ENCODE results near the gene PLEKHM3. TPM values are rescaled to one million over a fixed set of nuclear protein-coding genes. Genes with fewer than 3 reads are reported as not detected.

PLEKHM3 gene
- total RNA-seq, 3 donors from 2014 or later = 5.2 to 6.3 (median 5.4) TPM

DNA sequence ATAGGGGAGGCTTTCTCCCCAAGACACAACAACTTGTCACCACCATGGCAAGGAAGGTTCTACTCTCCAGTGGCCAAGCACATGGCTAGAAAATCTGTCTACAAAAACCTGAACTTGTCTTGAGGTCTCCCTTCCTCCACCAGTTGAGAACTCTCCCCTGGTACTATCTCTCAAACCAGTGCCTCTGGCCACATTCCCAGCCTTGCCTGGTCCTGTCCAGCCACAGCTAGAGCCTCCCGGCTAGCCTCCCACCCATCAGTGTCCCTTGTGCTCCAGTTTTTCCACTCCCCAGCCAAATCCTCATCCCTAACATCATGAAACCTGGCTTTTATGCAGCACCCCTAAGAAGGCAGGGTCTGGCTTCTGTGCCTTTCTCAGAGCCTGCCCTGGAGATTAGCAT lies 234.4 kb downstream of the PLEKHM3 start:
- H3K4me3 Mint-ChIP-seq = no peak overlapping the region
- peaks cover 12% of the 10 kb centered on the region for H3K27me3 Mint-ChIP-seq (ENCODE audit: low read depth)
- H3K9me3 Mint-ChIP-seq = no peaks in the 10 kb centered on the region
- H3K36me3 Mint-ChIP-seq (ENCODE audit: insufficient read depth) = no peaks in the 10 kb centered on the region
- no peaks in the 10 kb centered on the region for H3K4me1 Mint-ChIP-seq (ENCODE audit: low read depth)
- ATAC-seq (no peak), DNase-seq (no peak)

- Mint-ChIP-seq H3K4me3 (no peak overlapping the region), H3K36me3 (ENCODE audit: insufficient read depth) (no peaks in the 10 kb centered on the region), H3K4me1 (ENCODE audit: low read depth) (no peaks in the 10 kb centered on the region), H3K27me3 (ENCODE audit: low read depth) (peaks cover 10% of the 10 kb centered on the region), H3K9me3 (no peaks in the 10 kb centered on the region)
- no peak for DNase-seq
- ATAC-seq = no peak
These were observed 237.5 kb downstream of the PLEKHM3 start for GRCh38 chr2:207787800-207788199.

- ATAC-seq = no peak
- H3K27me3 Mint-ChIP-seq (ENCODE audit: low read depth) = peaks cover 6% of the 10 kb centered on the region
These were observed 238.3 kb downstream of the PLEKHM3 start for GRCh38 chr2:207787017-207787416.

DNA sequence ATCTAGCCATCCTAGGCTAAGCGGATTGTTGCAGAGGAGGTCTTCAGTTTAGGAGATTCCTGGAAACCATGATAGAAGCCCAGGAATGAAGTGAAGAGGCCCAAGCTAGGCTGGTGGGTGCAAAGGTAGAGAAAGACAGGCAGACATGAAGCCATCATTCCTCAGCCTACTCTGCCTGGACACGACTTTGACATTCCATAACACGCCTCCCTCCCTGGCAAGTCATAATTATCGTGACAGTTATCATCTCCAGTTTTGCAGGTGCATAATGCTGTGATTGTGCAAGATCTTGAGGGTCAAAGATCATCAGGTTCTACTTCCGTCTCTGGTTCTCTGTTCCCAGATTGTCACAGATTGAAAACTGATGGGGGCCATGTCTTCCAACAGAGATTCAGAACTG lies 240.4 kb downstream of the PLEKHM3 start:
- Mint-ChIP-seq H3K27me3 (ENCODE audit: low read depth) (peaks cover 1% of the 10 kb centered on the region), H3K4me3 (no peak overlapping the region), H3K9me3 (no peaks in the 10 kb centered on the region), H3K36me3 (ENCODE audit: insufficient read depth) (no peaks in the 10 kb centered on the region), H3K4me1 (ENCODE audit: low read depth) (no peaks in the 10 kb centered on the region)
- ATAC-seq = no peak
- no peak for DNase-seq

More at GRCh38 chr2:207787017-207787416, 238.3 kb downstream of the PLEKHM3 start:
- no peak for DNase-seq
- no peaks in the 10 kb centered on the region for H3K4me1 Mint-ChIP-seq (ENCODE audit: low read depth)
- H3K9me3 Mint-ChIP-seq = no peaks in the 10 kb centered on the region
- H3K36me3 Mint-ChIP-seq (ENCODE audit: insufficient read depth) = no peaks in the 10 kb centered on the region
- H3K4me3 Mint-ChIP-seq = no peak overlapping the region

DNA sequence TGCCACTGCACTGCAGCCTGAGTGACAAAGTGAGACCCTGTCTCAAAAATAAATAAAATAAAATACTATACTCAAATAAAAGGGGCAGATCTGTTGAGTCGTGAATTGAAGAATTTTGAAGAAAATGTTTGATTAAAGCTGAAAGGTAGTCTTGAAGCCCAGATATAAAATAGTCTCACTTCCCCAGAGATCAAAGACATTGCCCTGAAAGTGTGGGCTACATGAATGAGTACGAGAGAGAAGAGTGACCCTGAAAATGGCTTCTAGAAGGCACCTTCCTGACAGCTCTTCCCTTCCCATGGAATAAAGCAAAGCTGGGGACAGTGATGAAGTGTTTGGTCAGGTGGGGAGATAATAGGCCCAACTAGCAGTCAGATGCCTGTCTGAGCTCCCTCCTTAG lies 241.8 kb downstream of the PLEKHM3 start:
- Mint-ChIP-seq H3K9me3 (no peaks in the 10 kb centered on the region), H3K27me3 (ENCODE audit: low read depth) (peaks cover 1% of the 10 kb centered on the region), H3K4me1 (ENCODE audit: low read depth) (no peaks in the 10 kb centered on the region), H3K36me3 (ENCODE audit: insufficient read depth) (no peaks in the 10 kb centered on the region), H3K4me3 (no peak overlapping the region)
- DNase-seq (no peak), ATAC-seq (no peak)

DNA sequence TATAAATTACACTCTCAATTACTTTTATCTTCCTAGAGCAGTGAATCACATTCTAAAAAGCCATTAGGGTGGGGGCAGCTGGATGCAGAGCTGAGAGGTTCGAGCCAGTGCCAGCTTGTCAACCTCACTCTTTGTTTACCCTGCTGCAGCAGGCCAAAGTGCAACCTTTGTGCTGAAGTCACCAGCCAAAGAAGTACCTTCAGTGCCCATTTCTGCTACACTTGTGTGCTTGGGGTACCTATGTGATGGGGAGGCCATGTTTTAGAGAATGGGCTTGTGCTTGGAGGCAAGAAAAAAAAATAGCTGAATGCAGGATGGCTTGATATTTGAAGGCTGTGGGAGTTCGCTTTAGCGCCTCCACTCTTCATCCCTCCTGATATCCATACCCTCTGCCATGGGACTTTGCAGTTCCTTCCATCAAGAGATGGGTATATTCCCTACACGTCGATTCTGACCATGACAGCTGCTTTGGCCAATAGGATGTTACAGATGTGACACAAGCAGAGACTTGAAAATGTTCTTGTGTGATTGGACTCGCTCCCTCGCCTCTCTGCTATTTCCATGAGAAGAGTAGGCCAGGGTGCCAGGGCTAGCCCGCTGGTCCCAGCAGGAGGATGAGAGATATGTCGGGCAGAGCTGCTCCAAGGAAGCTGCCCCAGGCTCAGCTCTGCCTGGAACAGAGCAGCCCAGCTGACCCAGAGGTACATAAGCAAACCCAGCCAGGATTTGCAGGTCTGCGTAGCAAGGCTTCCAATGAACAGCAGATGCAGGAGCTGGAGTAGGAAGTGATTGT lies 242.9 kb downstream of the PLEKHM3 start:
- H3K9me3 Mint-ChIP-seq = no peaks in the 10 kb centered on the region

GRCh38 chr2:207779523-207779922 lies 245.8 kb downstream of the PLEKHM3 start:
- H3K36me3 Mint-ChIP-seq (ENCODE audit: insufficient read depth) = no peaks in the 10 kb centered on the region
- H3K27me3 Mint-ChIP-seq (ENCODE audit: low read depth) = peaks cover 6% of the 10 kb centered on the region
- no peak overlapping the region for H3K4me3 Mint-ChIP-seq
- no peaks in the 10 kb centered on the region for H3K4me1 Mint-ChIP-seq (ENCODE audit: low read depth)
- ATAC-seq = no peak
- no peak for DNase-seq
- no peaks in the 10 kb centered on the region for H3K9me3 Mint-ChIP-seq

More for the DNA sequence above, 242.9 kb downstream of the PLEKHM3 start:
- Mint-ChIP-seq H3K36me3 (ENCODE audit: insufficient read depth) (no peaks in the 10 kb centered on the region), H3K27me3 (ENCODE audit: low read depth) (peaks cover 6% of the 10 kb centered on the region), H3K4me3 (no peak overlapping the region), H3K4me1 (ENCODE audit: low read depth) (no peaks in the 10 kb centered on the region)
- ATAC-seq = no peak
- no peak for DNase-seq

GRCh38 chr2:207778298-207778882 lies 246.9 kb downstream of the PLEKHM3 start:
- ATAC-seq = no peak
- H3K27me3 Mint-ChIP-seq (ENCODE audit: low read depth) = peaks cover 6% of the 10 kb centered on the region
- no peaks in the 10 kb centered on the region for H3K4me1 Mint-ChIP-seq (ENCODE audit: low read depth)

DNA sequence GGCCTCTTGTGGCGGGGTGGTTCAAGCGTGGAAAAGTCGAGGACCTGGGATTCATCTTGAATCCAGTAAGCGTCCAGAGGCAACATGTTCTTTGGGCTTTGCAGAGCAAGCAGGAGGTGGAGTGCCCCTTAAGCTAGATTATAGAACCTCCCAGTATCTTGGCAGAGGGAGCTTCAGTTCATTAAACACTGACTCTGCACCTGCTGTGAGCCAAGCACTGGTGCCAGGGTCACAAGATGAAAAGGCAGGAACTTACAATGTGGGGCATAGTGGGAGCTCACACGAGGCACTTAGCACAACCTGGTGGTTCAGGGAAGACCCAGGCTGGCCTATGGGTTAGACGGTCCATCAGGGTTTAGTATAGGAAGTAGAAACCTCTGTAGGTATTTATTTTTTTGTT lies 248.2 kb downstream of the PLEKHM3 start:
- ATAC-seq (no peak), DNase-seq (no peak)
- peaks cover 4% of the 10 kb centered on the region for H3K27me3 Mint-ChIP-seq (ENCODE audit: low read depth)
- no peaks in the 10 kb centered on the region for H3K4me1 Mint-ChIP-seq (ENCODE audit: low read depth)
- no peaks in the 10 kb centered on the region for H3K36me3 Mint-ChIP-seq (ENCODE audit: insufficient read depth)
- no peaks in the 10 kb centered on the region for H3K9me3 Mint-ChIP-seq
- no peak overlapping the region for H3K4me3 Mint-ChIP-seq

More at GRCh38 chr2:207778298-207778882, 246.9 kb downstream of the PLEKHM3 start:
- Mint-ChIP-seq H3K4me3 (no peak overlapping the region), H3K36me3 (ENCODE audit: insufficient read depth) (no peaks in the 10 kb centered on the region), H3K9me3 (no peaks in the 10 kb centered on the region)
- no peak for DNase-seq

GRCh38 chr2:207775473-207775872 lies 249.9 kb downstream of the PLEKHM3 start:
- peaks cover 10% of the 10 kb centered on the region for H3K27me3 Mint-ChIP-seq (ENCODE audit: low read depth)
- peaks cover 5% of the 10 kb centered on the region for H3K4me1 Mint-ChIP-seq (ENCODE audit: low read depth)
- no peaks in the 10 kb centered on the region for H3K9me3 Mint-ChIP-seq
- no peak for DNase-seq
- H3K4me3 Mint-ChIP-seq = no peak overlapping the region
- H3K36me3 Mint-ChIP-seq (ENCODE audit: insufficient read depth) = no peaks in the 10 kb centered on the region
- ATAC-seq = no peak

DNA sequence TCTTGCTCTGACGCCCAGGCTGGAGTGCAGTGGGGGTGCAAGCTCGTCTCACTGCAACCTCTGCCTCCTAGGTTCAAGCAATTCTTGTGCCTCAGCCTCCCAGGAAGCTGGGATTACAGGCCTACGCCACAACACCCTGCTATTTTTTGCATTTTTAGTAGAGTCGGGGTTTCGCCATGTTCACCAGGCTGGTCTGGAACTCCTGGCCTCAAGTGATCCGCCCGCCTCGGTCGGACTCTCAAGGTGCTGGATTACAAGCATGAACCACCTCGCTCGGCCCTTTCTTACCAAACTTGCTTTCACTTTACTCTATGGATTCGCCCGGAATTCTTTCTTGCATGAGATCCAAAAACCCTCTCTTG lies 252.5 kb downstream of the PLEKHM3 start:
- H3K4me3 Mint-ChIP-seq = no peak overlapping the region
- peaks cover 14% of the 10 kb centered on the region for H3K27me3 Mint-ChIP-seq (ENCODE audit: low read depth)
- peaks cover 18% of the 10 kb centered on the region for H3K4me1 Mint-ChIP-seq (ENCODE audit: low read depth)
- ATAC-seq (no peak), DNase-seq (no peak)
- no peaks in the 10 kb centered on the region for H3K9me3 Mint-ChIP-seq
- H3K36me3 Mint-ChIP-seq (ENCODE audit: insufficient read depth) = no peaks in the 10 kb centered on the region

- H3K4me1 Mint-ChIP-seq (ENCODE audit: low read depth) = peaks cover 24% of the 10 kb centered on the region
- H3K4me3 Mint-ChIP-seq = no peak overlapping the region
- no peaks in the 10 kb centered on the region for H3K36me3 Mint-ChIP-seq (ENCODE audit: insufficient read depth)
- H3K27me3 Mint-ChIP-seq (ENCODE audit: low read depth) = peaks cover 20% of the 10 kb centered on the region
- DNase-seq (no peak), ATAC-seq (no peak)
- no peaks in the 10 kb centered on the region for H3K9me3 Mint-ChIP-seq
These were observed 253.1 kb downstream of the PLEKHM3 start for GRCh38 chr2:207772081-207772843.

- DNase-seq (no peak), ATAC-seq (no peak)
- peaks cover 25% of the 10 kb centered on the region for H3K27me3 Mint-ChIP-seq (ENCODE audit: low read depth)
- no peak overlapping the region for H3K4me3 Mint-ChIP-seq
- H3K9me3 Mint-ChIP-seq = no peaks in the 10 kb centered on the region
- H3K36me3 Mint-ChIP-seq (ENCODE audit: insufficient read depth) = no peaks in the 10 kb centered on the region
- peaks cover 28% of the 10 kb centered on the region for H3K4me1 Mint-ChIP-seq (ENCODE audit: low read depth)
These were observed 253.9 kb downstream of the PLEKHM3 start for GRCh38 chr2:207771421-207771820.

Measured in activated T-cell treated with anti-CD3 and anti-CD28 coated beads, Interleukin-2, amount 50 U/mL, for 4 hours (primary cell).